ENCODE data around the gene ARHGAP26.

Gene ARHGAP26

DNA sequence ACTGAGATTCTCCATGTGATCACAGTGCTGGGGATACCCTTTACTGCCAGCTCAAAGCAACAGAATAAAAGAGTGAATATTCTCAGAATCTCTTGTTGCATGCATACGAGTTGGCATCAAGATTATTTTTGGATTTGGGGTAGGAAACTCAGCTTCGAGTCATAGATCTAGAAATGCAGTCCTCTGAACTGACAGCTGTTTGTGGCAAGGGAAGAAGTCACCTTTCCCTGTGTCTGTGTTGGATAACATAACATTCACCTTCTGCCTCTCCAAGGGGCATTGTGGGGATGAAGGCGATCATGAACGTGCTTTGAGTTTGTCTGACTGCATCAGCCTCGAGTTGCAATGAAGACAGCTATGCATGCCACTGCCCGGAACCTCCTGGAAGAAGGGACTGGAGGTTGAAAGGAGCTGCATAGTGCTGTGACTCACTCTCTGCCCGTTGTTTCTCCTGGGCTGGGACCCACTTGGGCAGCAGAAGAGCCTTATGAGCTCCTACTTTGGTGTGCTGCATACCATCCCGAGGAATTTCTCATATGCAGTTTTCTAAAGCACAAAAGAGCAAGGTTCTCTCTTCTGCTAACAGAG is 231.7 kb downstream of the ARHGAP26 start:
- DNase-seq: no peak

DNA sequence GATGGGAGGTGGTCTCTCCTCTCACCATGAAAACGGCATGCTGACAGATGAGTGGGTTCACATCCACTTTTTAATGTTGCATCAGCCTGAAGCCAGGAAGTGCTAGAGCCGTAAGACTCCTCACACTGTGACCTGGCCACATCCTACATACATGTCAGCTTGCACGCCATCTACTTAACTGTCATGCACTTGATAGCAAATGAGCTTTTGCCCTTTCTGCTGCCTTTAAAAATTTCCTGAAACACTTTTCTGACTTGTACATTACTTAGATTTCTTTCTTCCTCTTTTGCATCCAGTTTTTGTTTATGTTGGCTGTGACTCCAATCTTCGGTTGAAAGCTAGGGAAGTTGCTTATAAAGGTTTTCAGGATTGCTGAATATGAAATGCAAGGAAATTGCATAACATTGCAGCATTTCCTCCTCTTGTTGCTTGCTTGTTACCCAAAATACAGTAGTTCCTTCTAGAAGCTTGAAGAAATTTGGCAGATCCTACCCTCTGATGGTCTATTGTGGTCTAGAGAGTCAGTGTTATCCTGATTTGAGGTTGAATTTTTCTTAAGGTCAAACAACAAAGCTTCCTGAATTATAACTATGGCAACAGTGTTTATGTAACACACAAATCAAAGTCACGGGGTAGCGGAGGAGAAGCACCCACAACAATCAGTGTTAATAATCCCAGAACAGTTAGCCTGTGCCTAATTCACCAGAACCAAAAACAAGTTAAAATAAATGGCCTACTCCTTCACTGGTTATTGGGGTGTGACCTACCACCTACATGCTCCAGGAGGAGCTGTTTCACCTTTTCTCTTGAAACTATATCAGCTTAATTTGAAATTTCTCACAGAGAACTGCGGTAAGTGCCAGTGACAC is 232.5 kb downstream of the ARHGAP26 start:
- DNase-seq: peak; percentile 51

DNA sequence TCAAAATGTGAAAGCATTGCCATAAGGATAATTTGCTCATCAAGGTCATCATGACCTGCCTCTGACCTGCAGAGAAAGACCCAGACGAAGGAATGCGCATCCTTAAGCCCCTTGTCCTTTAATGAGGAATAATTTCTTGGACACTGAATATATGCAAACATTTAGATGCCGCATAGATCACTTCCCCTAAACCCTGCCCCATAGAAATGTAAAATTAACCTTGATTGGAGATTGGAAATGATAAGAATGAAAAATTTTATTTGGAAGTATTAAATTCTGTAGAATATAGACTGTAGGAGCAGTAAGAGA is 233.1 kb downstream of the ARHGAP26 start:
- no peak for DNase-seq

DNA sequence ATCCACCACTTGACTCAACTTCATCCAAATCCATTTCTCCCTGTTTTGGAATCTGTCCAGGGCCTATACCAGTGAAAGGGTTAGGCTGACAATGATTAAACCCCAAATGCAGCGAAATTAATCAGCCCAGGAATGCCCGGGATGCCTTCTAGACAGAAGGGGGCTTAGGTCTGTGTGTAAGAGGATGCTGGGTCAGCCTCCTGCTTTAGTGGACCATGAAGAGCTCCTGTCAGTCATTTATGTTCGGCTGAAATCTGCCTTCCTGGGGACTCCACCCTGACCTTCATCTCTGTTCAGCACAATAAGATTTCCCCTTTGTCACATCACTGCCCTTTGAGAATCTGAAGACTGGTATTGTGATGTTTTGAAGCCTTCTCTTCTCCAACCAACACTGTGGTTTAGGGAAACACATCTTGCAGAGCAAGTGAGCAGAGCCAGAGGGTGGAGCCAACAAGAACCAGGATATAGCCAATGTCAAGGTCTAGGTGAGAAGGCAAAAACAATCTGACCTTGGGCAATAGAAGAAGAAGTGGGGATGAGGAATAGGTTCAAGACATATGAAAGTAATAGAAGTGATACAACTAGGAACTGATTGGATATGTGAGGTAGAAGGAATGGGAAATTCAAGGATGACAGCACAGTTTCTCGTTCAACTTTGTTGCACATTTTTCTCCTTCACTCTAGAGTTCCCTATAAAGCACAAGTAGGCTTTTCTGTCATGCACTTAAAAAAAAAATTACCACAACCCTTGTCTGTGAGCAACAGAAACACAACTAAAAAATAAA is 234.4 kb downstream of the ARHGAP26 start:
- DNase-seq: peak; percentile 40

DNA sequence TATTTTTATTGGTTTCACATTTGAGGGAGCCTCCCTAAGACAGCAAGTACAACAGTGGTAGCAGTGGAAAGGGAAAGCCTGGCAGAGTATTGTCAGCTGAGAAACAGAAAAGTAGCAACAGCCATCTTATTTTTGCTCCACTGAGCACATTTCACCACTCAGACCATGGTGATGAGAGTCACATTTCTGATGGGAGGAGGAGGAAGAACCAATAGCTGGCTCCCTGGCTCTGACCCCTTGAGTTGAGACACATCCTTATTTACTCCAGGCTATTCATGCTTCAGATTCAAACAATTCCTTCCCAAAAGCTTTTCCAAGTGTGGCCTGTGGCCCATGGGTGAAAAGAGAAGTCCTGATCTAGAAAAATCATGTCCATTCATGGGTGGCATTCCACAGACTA is 236.3 kb downstream of the ARHGAP26 start:
- DNase-seq: no peak

DNA sequence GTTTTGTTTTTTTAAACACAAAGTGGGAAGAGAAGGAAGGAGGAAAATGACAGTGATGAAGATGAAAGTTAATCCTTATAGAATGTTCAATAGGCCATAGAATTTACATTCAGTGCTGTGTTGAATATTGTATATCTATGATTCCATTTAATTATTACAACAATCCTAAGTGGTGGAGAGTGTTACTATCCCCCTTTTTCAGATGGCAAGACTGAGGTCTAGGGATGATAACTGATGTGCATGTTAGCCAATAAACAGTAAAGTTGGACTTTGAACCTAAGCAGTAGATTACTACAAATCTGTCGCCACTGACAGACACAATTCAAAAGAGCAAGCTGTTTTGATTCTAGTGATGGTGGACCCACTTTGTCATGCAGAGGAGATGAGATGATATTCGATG is 237.9 kb downstream of the ARHGAP26 start:
- DNase-seq: no peak

DNA sequence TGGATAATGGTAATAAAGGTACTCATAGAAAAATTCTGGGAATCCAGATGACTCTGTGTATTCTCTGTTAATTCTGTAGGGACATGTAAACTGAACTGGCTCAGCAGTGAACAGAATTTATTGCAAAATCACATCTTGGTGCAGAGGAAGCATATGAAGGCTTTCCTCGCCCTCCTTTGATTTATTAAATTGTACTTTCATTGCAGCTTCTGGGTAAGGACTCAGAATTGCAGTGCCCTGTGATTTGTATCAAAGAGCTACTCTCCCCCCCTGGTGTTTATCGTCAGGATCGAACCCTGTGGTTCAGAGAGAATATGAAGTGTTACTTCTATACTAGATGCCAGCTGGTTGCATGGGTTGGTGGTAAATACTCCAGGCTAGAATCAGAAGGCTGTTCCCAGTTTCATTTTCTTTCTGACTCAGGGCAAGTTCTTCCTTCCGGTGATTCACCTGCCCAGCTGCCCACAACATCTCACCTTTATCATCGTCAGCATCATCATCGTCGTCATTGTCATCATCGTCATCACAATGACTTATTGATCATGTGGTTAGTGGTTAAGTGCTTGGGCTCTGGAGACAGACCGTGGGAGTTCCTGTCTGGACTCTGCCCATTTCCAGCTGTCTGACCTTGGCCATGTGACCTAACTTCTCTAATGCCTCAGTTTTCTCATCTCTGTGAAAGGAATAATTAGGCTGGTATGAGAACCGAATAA is 238.8 kb downstream of the ARHGAP26 start:
- DNase-seq: no peak

DNA sequence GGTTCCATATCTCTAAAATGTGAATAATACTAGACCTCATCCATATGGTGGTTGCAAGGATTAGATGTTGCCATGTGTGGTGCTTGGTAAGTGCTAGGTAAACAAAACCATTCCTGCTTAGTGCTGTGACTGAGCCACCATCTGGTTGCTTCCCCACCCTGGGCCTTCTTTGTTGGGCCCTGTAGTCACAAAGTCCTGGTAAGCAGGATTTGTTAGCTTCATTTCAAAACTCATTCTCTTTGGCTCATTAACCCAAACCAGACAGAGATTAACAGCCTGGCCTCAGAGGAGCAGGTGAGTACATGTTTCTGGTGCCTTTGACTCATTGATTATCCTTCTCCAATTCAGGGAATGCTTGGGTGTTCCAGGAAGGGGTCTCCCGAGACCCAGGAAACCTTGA is 240.2 kb downstream of the ARHGAP26 start:
- DNase-seq: peak; percentile 94

DNA sequence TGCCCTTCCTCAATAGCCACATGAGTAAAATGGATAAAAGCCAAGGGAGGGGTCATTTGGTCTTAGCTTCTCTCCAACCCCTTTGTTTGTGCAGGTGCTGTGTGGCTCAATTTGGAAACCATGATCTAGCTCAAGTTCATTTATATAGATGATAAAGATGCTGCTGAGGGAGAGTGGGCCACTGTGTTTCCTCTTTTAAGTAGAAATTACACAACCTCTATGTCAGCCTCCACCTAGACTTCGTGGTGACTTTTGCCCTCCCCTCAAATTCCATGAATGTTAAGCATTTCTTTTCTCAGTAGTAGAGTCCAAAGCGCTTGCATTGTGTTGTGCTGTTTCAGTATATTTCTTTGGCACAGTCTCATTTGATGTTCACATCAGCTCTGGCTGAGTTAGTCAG is 241.4 kb downstream of the ARHGAP26 start:
- no peak for DNase-seq

DNA sequence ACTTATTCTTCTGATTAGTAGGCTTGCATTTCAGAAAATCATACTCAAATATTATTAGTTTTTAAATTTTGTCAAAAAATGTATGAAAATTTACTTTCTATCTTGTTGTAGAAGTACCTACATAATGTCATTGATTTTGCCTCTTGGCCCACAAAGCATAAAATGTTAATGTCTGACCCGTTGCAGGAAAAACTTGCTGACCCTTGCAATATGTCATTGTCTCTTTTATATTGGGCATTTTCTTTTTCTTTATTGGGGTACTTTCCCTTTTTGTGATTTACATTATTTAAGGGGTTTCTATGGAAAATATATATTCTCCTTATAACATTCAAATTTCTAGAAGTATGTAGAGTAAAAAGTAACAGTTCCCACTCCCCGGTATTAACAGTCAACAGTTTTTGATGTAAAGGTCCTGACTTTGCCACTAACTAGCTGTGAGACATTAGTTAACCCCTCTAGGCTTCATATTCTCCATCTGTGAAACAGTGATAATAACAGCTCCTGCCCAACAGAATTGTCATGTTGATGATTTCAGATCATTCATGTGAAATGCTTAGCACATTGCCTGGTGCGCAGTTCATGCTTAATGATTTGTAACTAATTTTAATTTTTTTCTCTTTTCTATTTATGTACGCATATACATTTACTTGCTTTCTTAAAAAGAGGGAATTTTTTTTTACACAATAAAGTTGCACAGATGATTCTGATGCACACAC is 243.2 kb downstream of the ARHGAP26 start:
- peak; percentile 55 for DNase-seq

DNA sequence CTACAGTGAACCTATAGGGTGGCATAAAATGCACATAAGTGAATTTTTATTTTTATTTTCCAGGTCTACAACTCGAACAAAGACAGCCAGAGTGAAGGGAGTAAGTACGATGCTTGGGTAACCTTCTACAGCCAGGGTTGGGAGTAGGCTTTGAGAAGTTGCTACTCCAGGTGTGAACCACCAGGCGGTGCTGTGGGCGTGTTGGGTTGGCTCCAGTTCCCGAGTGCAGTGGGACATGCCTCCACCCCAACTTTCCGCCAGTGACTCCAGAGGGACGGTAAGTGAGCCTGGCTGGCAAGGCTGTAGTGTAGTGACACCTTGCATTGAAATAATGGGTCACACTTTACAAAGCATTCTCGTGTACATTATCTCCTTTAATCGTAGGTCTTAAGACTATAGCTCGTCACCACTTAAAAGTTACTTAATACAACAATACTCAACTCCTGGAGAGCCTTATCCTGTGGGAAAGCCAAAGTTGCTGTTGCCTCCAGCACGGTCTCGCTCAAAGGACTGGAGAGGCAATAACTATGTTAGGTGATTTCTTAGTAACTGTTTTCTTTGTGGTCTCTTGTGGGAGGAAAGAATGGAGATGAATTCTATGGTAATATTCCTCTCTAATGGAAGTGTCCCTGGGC is 244.0 kb downstream of the ARHGAP26 start:
- no peak for DNase-seq

DNA sequence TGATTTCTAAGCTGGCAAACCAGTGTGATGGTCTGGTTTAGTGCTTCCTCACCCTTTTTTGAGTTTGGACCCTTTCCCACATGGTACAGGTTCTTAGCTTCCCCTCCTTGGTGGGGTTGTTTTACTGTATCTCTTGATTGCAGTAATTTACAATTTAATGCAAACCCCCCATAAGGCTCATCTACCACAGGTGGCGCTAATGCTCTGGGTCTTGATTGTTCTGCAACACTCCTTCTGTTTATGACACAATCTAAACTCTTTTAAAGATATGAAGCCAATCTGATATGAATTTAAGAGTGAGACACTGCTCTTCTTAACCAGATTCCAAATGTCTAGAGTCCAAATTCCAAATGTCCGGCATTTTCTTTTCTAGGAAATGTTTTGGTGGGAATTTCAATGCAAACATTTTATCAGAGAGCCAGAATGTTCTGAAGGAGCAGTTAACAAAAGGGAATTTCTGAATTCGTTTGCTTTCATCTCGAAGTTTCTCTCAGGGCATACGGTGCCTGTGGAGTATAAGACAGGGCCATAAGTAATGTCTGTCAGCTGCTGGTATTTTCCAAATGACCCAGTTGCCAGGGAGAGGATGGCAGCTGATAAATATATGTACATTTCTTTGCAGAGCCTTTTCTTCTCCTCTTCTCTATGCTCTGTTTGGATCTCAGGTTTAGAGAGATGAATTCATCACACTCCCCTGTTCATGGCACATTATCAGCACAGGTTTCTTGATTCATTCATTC is 246.8 kb downstream of the ARHGAP26 start:
- peak; percentile 23 for DNase-seq

DNA sequence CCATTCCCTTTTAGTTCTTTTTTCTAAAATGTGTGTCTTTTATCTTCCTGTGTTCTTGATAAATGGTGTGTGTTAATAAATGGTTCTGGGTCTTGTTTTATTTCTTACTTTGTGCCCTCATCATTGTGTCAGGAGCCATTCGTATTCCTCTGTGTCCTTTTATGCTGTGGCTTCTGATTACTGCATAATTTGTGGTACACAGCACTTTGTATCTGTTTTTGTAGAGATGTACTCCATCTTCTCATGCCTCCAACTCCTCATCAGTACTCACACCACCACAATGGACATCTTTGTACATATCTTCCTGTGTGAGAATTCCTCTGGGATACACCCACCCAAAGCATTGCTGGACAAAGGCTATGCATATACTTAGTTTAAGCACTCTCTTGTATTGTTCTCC is 247.4 kb downstream of the ARHGAP26 start:
- no peak for DNase-seq

DNA sequence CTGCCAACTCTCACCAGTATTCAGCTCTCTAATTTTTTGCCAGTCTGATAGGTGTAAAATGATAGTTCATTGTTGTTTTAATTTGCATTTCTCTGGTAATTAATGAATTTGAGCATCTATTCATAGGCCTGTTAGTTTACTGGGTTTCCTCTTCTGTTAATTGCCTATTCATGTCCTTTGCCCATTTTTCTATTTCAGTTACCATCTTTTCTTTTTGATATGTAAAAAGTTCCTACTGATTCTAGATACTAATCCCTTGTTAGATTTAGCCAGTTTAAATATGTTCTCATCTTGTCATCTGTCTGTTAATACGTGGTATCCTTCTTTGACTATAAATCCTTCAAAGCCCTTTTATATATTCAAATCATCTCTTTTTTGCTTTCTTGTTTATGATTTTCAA is 247.8 kb downstream of the ARHGAP26 start:
- no peak for DNase-seq

DNA sequence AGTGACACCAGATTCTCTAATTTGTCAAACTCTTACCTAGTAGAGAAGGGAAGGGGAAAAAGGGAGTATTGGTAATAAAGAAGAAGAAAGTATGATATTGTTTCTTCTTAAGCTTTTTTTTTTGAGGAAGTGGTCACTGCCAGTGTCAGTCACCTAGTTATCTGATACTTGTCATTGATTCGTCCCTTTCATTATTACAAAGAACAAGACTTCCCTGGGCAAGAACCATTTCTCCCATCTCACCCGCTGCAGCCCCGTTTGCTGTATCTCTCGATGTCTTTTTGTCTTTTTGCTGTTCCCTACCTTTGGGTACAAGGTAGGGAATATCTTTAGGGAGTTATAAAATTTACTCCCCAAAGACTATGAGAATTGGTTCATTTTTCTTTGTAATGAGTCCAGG is 249.0 kb downstream of the ARHGAP26 start:
- DNase-seq: no peak

DNA sequence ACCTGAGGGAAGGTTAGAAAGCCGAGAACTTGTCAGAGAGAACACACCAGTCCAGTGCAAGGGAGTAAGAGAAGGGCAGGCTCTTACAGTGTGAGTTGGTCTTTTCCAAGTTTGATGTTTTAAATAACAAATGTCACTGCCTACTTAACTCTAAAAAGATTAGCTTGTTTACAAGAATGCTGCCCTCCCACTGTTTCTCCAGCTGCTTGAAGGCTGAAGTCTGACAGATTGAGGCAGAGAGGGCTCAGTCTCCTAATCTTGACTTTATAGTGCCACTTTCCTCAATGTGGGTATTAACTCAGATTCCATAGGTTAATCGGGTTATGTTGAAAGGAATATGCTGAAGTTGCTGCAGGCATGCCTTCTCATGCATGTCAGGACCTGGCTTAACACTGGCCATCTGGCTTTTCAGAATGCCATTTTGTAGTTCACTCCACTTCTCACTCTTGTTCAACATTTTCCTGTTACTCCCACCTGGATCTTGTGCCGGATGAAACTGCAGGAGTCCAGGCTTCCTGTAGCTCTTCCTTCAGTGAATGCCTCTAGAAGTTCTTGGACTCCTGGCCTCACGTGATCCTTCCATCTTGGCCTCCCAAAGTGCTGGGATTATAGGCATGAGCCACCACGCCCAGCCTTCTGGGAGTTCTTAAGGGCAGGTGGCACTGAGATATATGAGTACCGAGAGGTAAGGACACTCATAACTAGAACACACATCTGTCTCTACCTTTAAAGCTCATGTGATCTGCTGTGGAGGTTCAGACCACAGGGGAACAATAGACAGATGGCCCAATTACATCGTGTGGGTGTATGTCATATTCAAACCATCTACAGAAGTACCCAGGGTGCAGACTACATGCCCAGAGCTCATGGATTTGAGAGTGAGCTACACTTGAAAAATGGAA is 249.7 kb downstream of the ARHGAP26 start:
- peak; percentile 20 for DNase-seq

DNA sequence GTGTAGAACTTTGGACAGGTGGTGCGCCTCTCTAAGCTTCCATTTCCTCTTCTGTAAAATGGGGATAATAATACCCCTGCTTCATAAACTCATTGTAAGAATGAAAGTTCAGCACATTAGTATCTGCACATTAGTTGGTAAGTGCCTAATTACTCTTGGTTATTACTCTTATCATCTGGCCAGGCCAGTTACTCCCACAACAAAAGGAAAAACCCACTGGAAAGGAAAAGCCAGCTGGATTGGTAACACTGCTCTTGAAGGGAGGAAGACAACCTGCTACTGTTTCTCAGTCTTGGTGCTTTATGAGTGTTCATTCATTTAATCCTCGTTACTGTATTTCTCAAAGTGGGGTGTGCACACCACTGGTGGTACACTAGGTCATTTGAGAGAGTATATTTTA is 251.4 kb downstream of the ARHGAP26 start:
- no peak for DNase-seq

DNA sequence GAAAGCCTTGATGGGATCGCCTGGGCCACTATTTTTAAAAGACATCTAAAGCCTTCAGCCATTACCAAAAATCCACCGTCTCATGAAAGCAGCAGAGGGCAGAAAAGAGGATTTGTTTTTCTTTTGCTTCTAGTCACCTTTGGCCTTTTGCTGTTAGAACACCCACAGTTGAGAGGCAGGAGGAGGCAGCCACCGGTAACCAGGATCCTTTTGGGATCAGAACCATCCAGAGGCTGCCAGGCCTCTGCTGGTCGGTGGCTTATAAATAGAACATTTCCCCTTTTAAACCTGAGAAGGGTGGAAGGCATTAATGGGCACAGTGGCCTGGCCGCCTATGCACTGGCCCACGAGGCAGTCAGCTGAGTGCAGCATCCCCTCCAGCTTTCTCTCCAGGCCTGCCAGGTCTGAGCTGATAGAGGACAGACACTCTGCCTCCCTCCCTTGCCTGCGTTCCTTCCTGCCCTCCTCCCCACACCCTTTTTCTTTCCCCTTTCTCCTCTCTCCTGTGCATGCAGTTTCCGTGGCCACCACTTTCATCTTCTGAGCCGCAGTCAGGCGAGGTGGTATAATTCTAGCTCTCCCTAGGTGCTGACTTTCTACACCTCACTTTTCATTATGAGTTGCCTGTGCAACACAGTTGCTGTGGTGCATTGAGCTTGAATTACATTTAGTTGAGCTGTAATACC is 253.4 kb downstream of the ARHGAP26 start:
- DNase-seq: no peak

DNA sequence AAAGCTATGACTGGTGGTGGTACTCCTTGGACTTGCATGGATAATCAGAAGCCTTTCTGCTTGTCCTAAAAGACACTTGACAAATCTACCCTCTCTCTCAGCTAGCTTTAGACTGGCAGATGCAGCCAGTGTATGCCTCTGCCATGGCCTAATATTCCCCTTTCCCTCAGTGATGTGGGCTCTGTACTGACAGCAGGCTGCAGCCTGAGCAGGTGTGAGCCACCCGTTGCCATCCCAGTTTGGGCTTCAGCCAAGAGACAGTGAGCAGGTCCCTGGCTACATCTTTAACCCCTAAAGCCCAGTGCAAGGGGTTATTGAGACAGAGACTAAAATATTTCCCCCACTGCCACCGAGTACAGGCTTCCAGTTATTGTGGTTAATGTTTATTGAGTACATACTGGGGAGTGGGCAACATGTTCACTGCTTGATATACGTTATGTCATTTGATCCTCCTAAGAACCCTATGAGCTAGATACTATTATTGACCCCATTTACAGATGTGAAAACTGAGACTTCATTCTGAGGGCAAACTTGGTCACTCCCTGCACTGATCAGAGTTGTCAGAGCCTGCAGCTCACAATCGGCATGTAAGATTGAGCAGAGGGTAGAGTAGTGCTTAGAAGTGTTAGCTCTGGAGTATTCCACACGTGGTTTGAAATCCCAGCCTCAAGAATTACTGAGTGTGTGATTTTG is 254.2 kb downstream of the ARHGAP26 start:
- DNase-seq: peak; percentile 22

Measured in NCI-H446 treated with DMSO at 0.1 percent for 48 hours (cell line).